ENCODE measurements around the gene GZMM. TPM values are rescaled to one million over a fixed set of nuclear protein-coding genes. Genes with fewer than 3 reads are reported as not detected.

GZMM gene
- total and polyA plus RNA-seq, 2 experiments from 2014 or later, result 0.29 TPM; not detected in 1

- H3K27ac Mint-ChIP-seq, result no peak overlapping the region
- Histone ChIP-seq H3K36me3 (ENCODE audit: insufficient read depth) (no peaks in the 10 kb centered on the region), H3K4me3 (peak overlapping the region; percentile 20; the same call in 1 of the 2 replicates), H3K27me3 (ENCODE audit: insufficient read depth) (no peaks in the 10 kb centered on the region), H3F3A (replicated peaks; ENCODE audit: low read depth) (peaks cover 17% of the 10 kb centered on the region; the same call in 1 of the 2 replicates), H3K9me2 (ENCODE audit: insufficient read depth) (no peaks in the 10 kb centered on the region), H4K20me1 (replicated peaks; ENCODE audit: insufficient read depth) (peaks cover 55% of the 10 kb centered on the region), H3K4me1 (ENCODE audit: insufficient read depth) (peaks cover 18% of the 10 kb centered on the region), H2AFZ (no peak overlapping the region), H3K27ac (ENCODE audit: low read depth) (peak overlapping the region; percentile 69; the same call in 1 of the 2 replicates), H3K79me2 (replicated peaks; ENCODE audit: insufficient read depth) (peaks cover 79% of the 10 kb centered on the region), H3K4me2 (peak overlapping the region; percentile 100; the same call in 1 of the 2 replicates)
- ATAC-seq (no peak), DNase-seq (ENCODE audit: low spot score) (peak; percentile 18)
- H3K4me1 Mint-ChIP-seq, result peaks cover 24% of the 10 kb centered on the region
- no peak for TF ChIP-seq REST (IDR thresholded peaks at IDR 0.05; ENCODE audit: unreplicated experiment)
- no peak for TF ChIP-seq NANOG (IDR thresholded peaks at IDR 0.05; ENCODE audit: borderline replicate concordance)
- no peak for TF ChIP-seq ZNF462 (CRISPR knock-in tag; IDR thresholded peaks at IDR 0.05)
- TF ChIP-seq POLR2AphosphoS5 (IDR thresholded peaks at IDR 0.05; ENCODE audit: low read depth), result no peak
- no peak for TF ChIP-seq JUNB (IDR thresholded peaks at IDR 0.05; ENCODE audit: unreplicated experiment)
- no peak for TF ChIP-seq ETS1 (IDR thresholded peaks at IDR 0.05)
- no peak for TF ChIP-seq EZH2 (IDR thresholded peaks at IDR 0.05; ENCODE audit: low read depth, unreplicated experiment)
- TF ChIP-seq ZNF114 (CRISPR knock-in tag; IDR thresholded peaks at IDR 0.05), result no peak
- TF ChIP-seq CREB1 (CRISPR knock-in tag; IDR thresholded peaks at IDR 0.05; ENCODE audit: low read depth), result no peak
- TF ChIP-seq EZH2phosphoT487 (IDR thresholded peaks at IDR 0.05; ENCODE audit: unreplicated experiment), result no peak
- TF ChIP-seq ZNF331 (CRISPR knock-in tag; IDR thresholded peaks at IDR 0.05; ENCODE audit: low read depth), result no peak
- TF ChIP-seq CTCF (conservative IDR thresholded peaks at IDR 0.05; ENCODE audit: low read depth in 2 of 2), result no peak
- TF ChIP-seq STAT1 (IDR thresholded peaks at IDR 0.05; ENCODE audit: unreplicated experiment), result no peak
- H3K36me3 Mint-ChIP-seq (ENCODE audit: low read depth), result peaks cover 35% of the 10 kb centered on the region
- peaks cover 5% of the 10 kb centered on the region; the same call in 2 of the 3 replicates for H3K9me3 Mint-ChIP-seq
- peak overlapping the region; percentile 14; the same call in 1 of the 3 replicates for H3K4me3 Mint-ChIP-seq
- peaks cover 30% of the 10 kb centered on the region for H3K27me3 Mint-ChIP-seq (ENCODE audit: insufficient read depth, low read depth, poor library complexity)
Measured at GRCh38 chr19:575527-576506, 32.0 kb downstream of the GZMM start.

All from GM23338 (cell line).